HEK293T (cell line): Measurements from ENCODE around the gene SLC25A33.

Experiments
- ELF4 ChIP-seq: fragments of 450-650 bp; IDR thresholded peaks from 2 replicates; pipeline ENCODE4 v1.6.1; 2017; ENCODE audit warnings: antibody characterized with exemption
- FOXA1 ChIP-seq: fragments of 450-650 bp; IDR thresholded peaks from 2 replicates; pipeline ENCODE4 v1.6.1; 2016; ENCODE audit warnings: mild to moderate bottlenecking
- FOXM1 ChIP-seq: fragments of 450-650 bp; IDR thresholded peaks from 2 replicates; pipeline ENCODE4 v1.6.1; 2017; ENCODE audit warnings: mild to moderate bottlenecking, borderline replicate concordance
- HDGF ChIP-seq: fragments of 450-650 bp; IDR thresholded peaks from 2 replicates; pipeline ENCODE4 v1.6.1; 2017; ENCODE audit warnings: antibody characterized with exemption, borderline replicate concordance
- L3MBTL2 ChIP-seq: fragments of 450-650 bp; conservative IDR thresholded peaks from 2 replicates; pipeline ENCODE4 v1.6.1; 2016; ENCODE audit warnings: mild to moderate bottlenecking
- NFRKB ChIP-seq: fragments of 450-650 bp; IDR thresholded peaks from 2 replicates; pipeline ENCODE4 v1.6.1; 2016; ENCODE audit warnings: mild to moderate bottlenecking, moderate library complexity
- SUZ12 ChIP-seq: fragments of 450-650 bp; IDR thresholded peaks from 2 replicates; pipeline ENCODE4 v1.6.1; 2016; ENCODE audit warnings: mild to moderate bottlenecking
- TARDBP ChIP-seq: fragments of 450-650 bp; IDR thresholded peaks from 2 replicates; pipeline ENCODE4 v1.6.1; 2016
- ZNF384 ChIP-seq: fragments of 450-650 bp; IDR thresholded peaks from 2 replicates; pipeline ENCODE4 v1.6.1; 2016

GRCh38 chr1:9577423-9577822, 38.2 kb downstream of the SLC25A33 start:
- TF ChIP-seq HDGF (no peak), ZNF384 (no peak), FOXM1 (no peak), SUZ12 (no peak), FOXA1 (no peak), NFRKB (no peak), TARDBP (no peak), ELF4 (no peak), L3MBTL2 (no peak)
